ENCODE measurements around the gene ANKS1B.

Gene ANKS1B

GRCh38 chr12:99108924-99109323 is 875.8 kb downstream of the ANKS1B start:
- DNase-seq, result no peak

DNA sequence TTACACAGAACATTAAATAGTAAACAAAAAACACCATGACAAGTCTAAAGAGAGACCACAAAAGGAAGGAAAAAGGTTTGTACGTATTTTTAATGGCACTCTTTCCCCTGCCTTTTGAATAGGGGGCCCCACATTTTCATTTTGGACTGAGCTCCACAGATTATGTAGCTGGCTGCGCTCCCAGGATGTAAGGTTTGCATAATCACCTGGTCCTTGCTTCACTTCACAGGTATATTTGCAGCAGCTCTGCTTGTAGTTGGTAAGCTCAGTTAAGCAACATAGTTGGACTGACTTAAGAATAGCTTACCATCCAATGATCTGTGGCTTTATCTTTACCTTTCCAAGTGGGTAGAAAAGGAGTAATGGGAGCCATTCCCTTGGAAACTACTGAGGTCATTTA is 885.0 kb downstream of the ANKS1B start:
- no peak for DNase-seq

DNA sequence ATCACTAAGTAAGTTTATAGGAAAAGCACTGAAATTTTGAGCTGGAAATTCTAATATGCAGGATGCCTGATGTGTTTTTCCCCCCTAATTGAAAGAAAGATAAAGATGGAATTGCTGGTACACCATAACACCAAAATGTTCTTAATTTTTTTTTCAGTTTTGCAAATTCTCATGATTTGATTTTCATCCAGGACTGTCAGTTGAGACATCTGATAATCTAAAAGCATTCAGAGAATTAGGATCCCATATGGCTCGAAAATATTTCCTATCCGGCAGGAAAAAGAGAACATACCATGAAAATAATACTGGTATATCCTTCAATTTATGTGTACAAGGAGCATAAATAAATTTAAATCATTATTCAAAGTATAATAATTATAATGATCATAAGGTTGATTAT is 887.6 kb downstream of the ANKS1B start:
- DNase-seq, result no peak

DNA sequence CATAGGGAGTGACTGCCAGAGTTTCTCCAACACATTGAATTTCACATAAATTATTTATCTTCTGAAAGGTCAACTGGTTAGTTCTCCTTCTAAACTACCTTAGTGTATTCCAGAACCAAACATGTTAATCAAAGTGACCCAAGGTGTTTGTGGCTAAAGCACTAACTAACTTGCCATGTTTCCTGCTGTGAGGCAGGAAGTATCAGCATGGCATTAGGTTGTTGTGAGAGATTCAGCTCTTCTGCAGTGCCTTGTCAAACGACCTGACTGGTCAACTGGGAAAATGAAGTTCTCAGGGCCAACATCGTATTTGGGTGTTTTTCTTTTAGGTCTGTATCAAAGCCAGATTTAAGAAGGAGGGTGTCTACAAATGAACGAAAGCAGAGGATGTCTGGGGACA is 891.6 kb downstream of the ANKS1B start:
- DNase-seq, result no peak

- no peak for DNase-seq
These were observed 892.5 kb downstream of the ANKS1B start for GRCh38 chr12:99092100-99092851.

DNA sequence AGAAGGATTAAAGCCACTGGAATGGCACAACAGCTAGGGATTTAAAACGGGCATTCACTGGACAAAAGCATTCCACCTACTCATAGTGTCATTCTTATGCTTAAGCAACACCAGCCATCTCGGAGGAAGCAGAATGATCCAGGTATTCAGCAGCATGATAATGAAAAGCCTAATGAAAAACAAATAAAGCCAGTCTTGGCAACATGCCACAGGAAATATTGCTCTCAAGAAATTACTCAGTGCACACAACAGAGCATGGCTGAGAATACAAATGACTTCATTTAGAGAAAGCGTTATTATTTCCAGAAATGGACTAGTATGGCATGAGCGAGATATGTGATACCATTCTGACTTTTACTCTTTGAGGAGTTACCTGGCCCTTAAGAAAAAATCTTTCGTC is 897.5 kb downstream of the ANKS1B start:
- DNase-seq, result no peak

DNA sequence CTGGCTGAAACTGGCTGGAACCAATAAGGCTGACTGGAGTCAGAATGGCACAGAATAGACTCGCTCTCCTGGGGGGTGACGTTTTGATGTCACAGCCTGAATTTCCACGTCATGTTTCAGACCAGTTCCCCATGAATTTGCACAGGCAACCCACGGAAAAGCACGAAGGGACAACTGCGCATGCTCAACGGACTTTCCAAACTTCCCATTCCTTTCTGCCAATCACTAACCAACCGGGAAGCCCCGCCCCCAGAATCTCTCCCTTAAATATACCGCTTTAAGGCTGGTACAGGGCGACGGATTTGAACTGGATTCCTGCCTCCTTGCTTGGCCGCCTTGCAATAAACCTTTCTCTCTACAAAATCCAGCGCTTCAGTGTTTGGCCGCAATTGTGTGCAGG is 904.9 kb downstream of the ANKS1B start:
- no peak for DNase-seq

DNA sequence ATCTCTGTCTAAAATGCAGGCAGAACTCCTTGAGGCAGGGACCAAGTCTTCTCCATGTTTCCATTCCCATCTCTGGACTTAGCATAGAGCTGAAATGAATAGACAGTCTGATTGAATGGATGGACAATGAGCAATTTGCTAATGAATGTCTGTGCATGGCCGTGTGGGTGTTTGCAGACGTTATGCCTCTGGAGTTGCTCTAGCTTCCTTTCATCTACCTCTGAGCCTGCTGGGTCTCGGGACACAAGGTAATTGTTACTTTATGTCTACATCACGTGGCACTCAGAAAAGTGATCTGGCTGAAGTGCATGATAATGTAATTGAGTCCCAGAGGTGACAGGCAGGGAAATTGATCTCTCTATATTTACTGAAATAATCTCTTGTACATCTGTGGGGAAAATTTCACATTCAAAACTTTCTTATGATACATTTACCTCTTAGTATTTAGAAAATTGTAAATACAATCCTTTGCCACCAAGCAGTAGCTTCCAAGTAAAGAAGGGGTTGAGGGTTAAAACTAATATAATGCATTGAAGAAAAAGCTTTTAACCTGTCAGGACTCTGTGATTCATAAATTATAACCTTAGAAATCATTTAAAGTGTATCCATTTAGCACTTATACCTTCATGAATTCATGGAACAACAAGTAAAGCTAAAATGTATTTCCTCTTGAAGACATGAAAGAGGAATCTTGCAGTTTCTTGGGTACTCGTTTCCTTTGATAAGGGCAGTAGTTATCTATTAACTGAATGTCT is 915.6 kb downstream of the ANKS1B start:
- DNase-seq, result no peak

GRCh38 chr12:99067171-99067785 is 917.5 kb downstream of the ANKS1B start:
- no peak for DNase-seq

DNA sequence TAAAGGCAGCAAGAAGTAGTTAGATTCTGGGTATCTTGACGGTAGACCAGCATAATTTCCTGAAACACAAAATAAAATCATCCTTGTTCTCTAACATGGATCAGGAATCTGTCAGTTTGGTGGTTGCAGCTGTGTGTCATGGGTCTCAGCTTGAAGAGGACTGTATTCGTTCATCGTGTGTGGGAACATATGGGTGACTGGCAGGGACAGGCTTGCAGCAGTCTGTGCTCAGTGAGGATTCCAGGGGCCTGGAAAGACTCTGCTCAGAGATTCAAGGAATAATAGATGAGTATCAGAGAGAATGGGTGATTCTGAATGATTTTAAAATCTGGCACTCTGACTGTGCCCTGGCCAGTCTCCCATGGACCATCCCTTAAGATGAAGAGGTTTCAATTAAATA is 918.0 kb downstream of the ANKS1B start:
- no peak for DNase-seq

DNA sequence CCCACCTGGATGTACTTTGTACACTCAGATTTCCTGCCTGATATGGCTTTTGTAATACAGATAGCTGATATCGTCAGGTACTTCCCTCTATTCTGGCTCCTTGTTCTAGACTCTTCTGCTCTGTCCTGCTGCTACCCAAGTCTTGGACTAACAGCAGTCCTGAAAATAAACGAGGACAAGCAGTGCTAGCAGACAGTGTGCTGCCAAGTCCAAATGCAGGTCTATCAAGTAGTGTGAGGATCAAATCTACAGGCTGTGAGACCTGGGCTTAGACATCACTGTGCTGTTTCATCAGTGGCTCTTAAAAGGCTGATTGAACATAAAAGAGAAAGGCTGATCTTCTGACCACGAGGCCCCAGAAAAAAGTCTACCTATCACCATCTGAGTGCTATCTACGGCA is 921.6 kb downstream of the ANKS1B start:
- DNase-seq, result no peak

- no peak for DNase-seq
These were observed 924.8 kb downstream of the ANKS1B start for GRCh38 chr12:99059824-99060511.

GRCh38 chr12:99057670-99058069 is 927.1 kb downstream of the ANKS1B start:
- DNase-seq, result no peak

DNA sequence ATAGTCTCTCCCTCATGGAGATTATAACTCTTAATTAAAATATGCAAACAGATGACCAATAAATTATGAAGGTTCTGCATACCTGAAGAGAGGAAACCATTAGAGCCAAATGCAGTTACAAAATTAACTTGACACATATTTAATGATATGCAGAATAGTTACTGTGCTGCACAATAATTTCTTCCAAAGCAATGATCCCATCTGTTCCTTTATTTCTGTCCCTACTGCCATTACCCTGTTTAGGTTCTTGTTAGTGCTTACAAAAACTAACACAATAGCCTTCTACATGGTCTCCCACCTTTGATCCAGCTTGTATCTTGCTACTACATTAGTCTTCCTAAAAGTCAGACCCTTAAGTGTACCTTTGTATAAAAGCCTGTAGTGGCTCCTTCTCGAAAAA is 928.5 kb downstream of the ANKS1B start:
- DNase-seq, result no peak

GRCh38 chr12:99055299-99055698 is 929.4 kb downstream of the ANKS1B start:
- no peak for DNase-seq

DNA sequence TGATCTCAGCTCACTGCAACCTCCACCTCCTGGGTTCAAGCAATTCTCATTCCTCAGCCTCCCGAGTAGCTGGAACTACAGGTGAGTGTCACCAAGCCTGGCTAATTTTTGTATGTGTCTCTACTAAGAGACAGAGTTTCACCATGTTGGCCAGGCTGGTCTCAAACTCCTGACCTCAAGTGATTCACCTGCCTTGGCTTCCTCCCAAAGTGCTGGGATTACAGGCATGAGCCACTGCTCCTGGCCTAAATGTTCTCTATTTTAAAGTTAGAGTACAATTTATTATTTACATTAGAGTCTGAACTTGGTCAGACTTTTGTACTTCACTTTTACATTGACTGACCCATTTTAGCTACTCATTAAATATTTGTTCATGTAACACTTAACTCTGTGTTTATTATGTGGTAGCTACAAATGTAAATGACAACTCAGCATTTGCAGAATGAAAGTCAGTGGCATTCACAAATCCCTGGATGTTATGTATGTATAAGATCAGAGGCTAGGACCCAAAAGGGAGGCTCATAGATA is 930.1 kb downstream of the ANKS1B start:
- DNase-seq, result no peak

DNA sequence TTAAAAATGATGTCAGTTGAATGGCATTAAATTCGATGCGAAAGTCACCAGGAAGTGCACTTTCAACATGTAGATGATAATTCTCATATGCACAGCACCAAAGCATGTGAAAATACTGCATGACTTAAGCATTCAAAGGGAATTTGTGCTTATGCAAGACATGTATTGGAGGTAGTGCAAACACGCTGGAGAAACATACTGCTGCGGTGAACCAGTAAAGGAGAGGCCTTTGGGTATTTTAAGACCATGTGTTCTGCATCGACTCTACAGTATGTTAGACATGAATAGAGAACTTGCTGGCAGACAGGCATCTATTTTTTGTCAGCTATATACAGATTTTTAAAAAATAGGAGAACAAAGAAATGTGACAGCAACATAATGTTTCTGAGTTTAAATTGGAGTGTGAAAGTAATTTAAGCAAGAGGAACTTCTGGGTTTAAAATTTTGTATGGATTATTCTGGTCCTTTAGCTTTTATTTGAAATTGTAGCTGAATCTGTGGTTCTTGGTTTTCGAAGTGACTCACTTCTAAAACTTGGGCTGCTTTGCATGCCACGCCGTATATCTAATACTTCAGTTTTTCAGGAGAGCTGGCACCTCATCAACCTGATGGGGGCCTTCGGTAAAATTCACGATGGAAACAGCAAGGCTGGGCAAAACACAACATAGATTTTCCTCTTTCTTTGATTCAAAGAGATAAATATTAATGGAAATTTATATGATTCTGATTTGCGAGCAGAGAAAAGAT is 930.9 kb downstream of the ANKS1B start:
- no peak for DNase-seq

- no peak for DNase-seq
These were observed 935.0 kb downstream of the ANKS1B start for GRCh38 chr12:99049774-99050173.

GRCh38 chr12:99045158-99045557 is 939.6 kb downstream of the ANKS1B start:
- no peak for DNase-seq

DNA sequence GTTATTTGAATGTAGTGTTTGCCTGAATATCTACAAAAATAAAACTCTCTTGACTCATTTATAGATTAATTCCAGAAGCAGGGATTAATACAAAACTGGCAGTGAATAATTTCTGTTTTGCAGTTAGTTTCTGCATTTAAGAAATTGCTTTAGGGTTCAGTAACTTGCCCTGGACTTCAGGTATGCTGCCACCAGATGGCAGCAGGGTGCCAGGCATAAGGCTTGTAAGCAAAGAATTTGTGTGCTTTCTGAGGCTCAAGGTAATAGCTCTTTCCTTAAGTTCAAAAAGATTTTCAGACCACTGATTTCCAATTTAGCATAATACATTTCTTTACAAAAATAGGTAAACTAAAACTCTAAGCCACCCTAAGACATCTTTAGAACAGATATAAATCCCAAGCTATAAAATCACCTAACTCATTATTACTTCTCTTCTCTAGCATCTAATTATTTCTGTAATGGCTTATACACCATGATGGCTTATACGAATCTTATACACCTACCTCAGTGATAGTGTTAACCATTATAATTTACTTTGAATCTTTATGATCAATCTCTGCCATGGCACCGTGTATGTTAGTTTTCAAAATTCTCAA is 941.3 kb downstream of the ANKS1B start:
- peak; percentile 43 to 69 for DNase-seq

- DNase-seq, result no peak
These were observed 942.5 kb downstream of the ANKS1B start for GRCh38 chr12:99042226-99042625.

Data from stimulated activated CD4-positive, alpha-beta T cell treated with anti-CD3 and anti-CD28 coated beads, Interleukin-2, amount 100 ng/mL, for 24 hours (primary cell).